Lower leg skin (tissue), 3 donors: Measurements from ENCODE around the gene KNTC1.

Experiments used
- CTCF ChIP-seq, 3 donors: fragments of 450-650 bp; IDR thresholded peaks; one replicate each; pipeline ENCODE4 v1.5.1; 2016; ENCODE audit warnings: antibody characterized with exemption in 3 of 3, mild to moderate bottlenecking in 3 of 3, moderate library complexity in 2 of 3
- POLR2A ChIP-seq, 2 donors: fragments of 450-650 bp; IDR thresholded peaks; one replicate each; pipeline ENCODE4 v1.6.1; 2016 to 2017; ENCODE audit warnings: antibody characterized with exemption in 2 of 2, mild to moderate bottlenecking in 1 of 2, moderate library complexity in 1 of 2

DNA sequence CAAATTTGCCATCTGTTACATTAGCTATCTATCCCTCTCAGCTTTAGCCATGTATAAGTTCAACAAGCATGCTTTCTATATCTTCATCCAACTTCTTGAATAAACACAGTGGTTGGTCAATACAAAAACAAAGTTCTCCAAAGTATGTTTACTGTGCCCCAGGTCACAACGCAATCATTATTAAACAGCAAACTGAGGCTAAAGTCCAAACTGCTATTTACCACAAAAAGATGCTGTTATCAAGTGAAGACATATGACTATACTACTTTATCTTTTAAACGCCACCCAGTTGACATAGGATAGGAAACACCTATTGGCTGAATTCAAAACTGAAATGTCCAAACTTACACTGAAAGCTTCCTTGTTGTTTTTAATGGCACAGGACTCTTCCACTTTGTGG, 38.0 kb upstream of the KNTC1 start:
- no peak for TF ChIP-seq CTCF (IDR thresholded peaks at IDR 0.05)
- no peak for TF ChIP-seq POLR2A (IDR thresholded peaks at IDR 0.05)
